HG03095 (cell line): Measurements from ENCODE around the gene RGS6.

Experiments
- ATAC-seq: cut with Tn5 transposase; IDR thresholded peaks from one replicate; pipeline ENCODE4 v1.9.1; 2021; ENCODE audit warnings: moderate library complexity; ENCODE audit not compliant: unreplicated experiment

The RGS6 gene

DNA sequence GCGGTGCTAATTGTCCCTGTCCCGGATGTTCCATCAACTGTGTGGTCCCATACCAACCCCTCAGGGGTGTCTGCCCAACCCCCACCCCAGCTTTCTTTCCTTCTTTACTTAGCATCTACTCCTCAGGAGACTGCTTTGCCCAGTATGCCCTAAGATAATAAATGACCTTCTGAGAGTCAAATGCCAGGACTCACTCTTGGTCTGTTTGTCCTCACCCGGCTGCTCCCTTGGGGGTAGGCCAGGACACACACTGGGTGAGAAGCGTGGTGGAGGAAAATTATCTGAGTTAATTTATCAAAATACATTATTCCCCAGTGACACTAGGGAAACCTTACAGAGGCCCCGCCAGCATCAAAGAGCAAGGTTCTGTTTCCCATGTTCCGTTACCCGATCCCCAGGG, 457.0 kb downstream of the RGS6 start:
- no peak for ATAC-seq

DNA sequence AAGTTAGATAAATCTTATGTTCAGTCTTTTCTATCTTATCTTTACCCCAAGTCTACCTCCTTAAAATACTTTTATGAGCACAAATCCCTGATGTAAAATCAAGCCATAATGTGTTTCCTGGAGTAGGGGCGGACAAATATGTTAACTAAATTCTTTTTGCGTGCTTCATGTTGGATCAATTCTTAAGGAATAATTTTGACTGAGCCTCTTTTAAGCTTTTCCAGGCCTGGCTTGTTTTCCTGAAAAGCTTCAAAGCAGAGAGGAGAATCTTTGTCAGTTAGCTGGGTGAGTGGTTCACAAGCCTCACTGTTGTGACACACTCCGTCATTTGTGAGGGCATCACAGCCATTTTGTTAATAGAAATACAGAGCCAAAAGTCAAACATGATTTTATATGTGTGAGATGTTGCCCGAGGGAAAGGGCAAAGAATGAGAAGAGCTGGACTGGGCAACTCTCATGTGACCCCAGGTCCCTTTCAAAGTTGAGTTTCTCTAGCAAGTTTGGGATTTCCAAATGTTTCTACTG, 468.9 kb downstream of the RGS6 start:
- ATAC-seq: no peak

- ATAC-seq: no peak
Observed at GRCh38 chr14:72401632-72402376, 469.6 kb downstream of the RGS6 start.

- no peak for ATAC-seq
Observed at GRCh38 chr14:72402377-72402772, 470.1 kb downstream of the RGS6 start.

DNA sequence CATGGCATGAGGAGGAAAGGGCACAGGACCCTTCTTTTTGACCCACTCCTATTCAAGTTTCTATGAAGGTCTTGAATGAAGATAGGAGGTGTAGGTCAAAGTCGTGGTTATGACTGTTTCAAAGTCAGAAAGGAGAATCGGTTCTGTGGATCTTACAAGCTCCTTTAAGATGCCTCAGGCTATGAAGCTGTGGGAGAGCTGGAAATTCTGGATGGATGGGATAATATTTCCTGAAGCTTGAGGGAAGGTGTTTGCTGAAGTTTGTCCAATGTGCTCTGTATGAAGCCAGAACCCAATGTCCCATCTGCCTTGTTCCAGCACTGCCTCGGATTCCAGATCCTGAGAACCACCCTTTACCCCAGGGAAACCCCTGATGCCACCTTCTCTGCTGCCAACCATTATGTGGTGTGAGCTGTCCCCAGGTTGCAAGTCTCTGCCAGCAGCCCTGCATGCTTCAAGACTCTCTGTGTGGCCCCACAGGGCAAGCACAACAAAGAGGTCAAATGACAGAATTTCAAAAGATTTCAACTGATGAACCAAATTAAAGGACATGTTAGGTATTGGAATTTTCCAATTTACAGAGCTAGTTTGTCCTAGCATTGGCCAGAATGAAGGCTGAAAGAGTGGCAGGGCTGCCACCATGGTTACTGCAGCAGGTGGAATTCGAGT, 472.0 kb downstream of the RGS6 start:
- ATAC-seq: no peak

- no peak for ATAC-seq
Observed at GRCh38 chr14:72404998-72405397, 472.8 kb downstream of the RGS6 start.

DNA sequence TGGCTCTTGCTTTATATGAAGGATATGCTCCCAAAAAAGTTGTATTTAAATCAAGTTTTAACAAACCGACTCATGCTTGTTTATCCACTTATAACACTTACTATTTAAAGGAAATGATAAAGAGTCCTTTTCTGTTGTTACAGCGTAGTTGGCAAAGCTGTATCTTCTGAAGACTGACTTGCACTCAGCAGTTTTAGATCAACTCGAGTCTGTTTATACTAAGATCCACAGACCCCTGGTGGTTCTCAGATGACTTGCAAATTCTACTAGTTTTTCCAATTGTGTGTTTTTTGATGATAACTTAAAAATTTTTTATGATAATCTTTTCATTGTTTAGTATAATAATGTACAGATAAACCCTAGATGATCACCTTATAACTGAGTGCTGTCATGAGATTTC, 475.8 kb downstream of the RGS6 start:
- no peak for ATAC-seq

GRCh38 chr14:72409047-72409446, 476.8 kb downstream of the RGS6 start:
- ATAC-seq: no peak

DNA sequence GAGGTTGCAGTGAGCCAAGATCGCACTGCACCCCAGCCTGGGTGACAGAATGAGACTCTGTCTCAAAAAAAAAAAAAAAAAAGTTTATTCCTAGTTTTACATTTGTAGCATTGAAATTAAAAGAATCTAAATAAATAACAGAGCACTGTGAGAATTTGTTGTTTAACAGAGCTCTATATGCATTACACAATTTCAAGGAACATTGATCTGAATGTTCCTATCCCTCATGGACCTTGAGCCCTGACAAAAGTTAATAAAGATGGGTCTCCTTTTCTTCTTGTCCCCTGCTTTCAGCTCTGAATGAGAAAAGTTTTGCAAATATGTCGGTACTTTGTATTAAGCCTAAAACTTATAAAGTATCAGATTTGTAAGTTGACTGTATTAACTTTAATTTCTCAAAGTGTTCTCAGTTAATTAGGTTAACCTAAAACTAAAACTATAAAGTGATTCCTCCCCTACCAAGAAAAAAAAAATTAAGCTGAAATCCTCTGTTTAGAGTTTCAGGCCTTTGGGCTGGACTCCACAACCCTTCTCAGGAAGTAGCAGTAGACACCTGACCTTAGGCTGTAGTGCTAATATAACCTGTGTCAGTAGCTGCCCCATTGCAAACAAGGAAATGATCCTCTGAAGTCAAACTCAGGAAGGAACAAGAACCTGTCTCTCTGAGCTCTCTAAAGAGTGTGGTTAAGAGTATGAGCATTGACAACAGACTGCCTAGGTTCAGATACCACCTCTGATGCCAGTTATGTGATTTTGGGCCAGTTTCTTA, 484.0 kb downstream of the RGS6 start:
- no peak for ATAC-seq

DNA sequence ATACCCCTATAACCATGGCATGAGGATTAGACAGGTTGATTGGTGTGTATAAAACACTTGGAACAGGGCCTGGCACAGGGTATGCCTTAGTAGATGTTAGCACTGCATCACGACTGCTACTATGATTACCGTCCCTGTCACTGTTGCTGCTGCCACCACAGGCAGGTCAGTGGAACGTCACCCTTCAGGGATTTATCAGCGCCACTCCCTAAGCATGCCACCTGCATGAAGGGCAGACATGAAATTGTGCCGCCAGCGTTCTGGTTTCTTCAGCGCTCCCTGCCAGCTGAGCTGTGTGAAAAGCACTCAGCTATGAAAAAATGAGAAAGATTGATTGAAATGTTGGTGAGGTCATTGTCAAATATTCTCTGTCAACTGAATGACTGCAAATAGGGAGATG, 484.7 kb downstream of the RGS6 start:
- no peak for ATAC-seq

GRCh38 chr14:72418806-72419205, 486.6 kb downstream of the RGS6 start:
- no peak for ATAC-seq

GRCh38 chr14:72419226-72419775, 487.1 kb downstream of the RGS6 start:
- ATAC-seq: no peak

DNA sequence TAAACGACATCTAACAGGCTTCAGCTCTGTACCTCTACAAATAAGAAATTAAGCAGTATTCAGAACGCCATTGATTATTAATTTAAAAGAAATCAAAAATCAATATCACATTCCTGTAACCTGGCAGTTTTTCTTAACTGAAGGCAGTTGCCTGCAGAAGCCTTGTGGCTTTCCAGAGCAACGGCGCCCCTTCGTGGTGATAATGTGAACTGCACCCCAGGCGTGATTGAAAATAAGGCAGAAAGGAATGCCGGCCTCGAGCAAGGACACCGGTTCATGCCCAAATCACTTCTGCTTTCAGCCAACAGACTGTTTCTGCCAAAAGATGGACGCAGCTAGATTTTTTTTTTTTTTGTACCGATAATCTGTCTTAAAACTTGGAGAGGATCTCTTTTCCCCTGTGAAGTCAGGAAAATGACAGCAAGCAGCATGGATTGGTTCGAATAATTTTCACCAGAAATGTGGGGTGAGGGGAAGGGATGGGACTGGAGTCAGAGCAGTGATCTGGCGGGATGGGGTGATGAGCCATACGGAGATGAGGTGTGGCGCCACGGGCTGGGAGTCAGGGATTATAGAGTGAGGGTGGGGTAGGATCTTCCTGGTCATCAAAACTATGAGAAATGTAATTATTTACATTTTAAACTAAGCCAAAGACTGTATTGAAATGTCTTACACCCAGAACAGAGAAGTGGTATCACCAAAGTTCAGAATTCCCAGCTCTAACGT, 488.7 kb downstream of the RGS6 start:
- ATAC-seq: no peak

DNA sequence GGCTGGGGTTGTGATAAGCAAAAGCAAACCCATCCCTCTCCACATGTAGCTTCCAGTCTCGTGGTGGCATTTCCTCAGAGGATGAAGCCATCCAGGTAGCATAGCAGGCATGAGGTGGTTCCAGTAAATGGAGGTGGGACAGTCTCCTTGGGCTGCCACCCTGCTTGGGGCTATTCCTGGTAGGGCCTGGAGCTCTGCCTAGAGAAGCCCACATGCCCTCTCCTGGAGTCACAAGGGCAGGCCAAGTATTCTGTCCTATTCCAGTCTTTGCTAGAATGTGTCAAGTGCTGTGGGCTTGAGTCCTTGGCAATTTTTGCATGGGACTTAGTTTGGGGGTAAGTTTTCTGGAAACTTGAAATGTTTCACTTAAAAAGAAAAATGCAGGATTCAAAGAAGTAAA, 491.7 kb downstream of the RGS6 start:
- no peak for ATAC-seq

DNA sequence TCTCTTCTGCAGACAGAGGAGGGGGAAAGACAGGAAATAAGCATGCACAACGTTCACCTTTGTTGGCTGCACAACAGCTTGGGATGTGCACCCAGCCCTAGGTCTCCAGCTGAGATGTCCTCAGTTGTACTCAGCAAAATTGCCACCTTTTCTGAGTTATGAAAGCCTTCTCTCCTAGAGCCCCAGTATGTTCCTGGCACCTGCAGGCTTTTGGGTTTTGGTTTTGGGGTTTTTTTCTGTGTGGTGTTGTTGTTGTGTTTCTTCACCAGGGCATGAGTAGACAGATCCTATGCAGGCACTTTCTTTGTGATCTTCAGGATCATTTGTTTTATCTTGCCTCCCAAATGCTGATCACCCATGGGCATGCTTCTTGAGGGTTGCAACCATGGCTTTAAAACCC, 498.2 kb downstream of the RGS6 start:
- ATAC-seq: no peak

GRCh38 chr14:72432748-72433147, 500.5 kb downstream of the RGS6 start:
- no peak for ATAC-seq

GRCh38 chr14:72433511-72433910, 501.3 kb downstream of the RGS6 start:
- ATAC-seq: no peak

DNA sequence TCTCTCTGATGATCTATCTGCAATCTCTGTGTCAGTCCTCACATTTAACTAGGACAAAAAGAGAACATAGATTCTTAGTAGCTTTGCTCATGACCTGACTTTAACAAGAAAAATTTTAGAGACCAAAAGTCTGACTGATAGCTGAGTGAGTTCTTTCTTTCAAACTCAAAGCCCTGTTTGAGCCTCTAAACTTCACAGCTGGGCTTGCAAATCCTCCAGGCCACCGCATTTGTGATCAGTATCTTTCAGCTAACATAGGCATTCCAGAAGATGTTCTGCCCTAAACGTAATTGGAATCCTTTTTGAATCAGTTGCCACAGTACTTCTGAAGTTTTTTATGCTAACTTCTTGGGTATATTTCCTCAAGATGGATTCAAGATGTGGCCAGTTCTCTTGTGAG, 502.6 kb downstream of the RGS6 start:
- no peak for ATAC-seq

GRCh38 chr14:72439707-72440106, 507.5 kb downstream of the RGS6 start:
- ATAC-seq: no peak

GRCh38 chr14:72443256-72443655, 511.0 kb downstream of the RGS6 start:
- ATAC-seq: no peak

- no peak for ATAC-seq
Observed at GRCh38 chr14:72443991-72444441, 511.8 kb downstream of the RGS6 start.
